ENCODE data around the gene SLC25A11. TPM values are rescaled to one million over a fixed set of nuclear protein-coding genes. Genes with fewer than 3 reads are reported as not detected.

SLC25A11 gene
- total RNA-seq, 1 donor, result 78.6 TPM

DNA sequence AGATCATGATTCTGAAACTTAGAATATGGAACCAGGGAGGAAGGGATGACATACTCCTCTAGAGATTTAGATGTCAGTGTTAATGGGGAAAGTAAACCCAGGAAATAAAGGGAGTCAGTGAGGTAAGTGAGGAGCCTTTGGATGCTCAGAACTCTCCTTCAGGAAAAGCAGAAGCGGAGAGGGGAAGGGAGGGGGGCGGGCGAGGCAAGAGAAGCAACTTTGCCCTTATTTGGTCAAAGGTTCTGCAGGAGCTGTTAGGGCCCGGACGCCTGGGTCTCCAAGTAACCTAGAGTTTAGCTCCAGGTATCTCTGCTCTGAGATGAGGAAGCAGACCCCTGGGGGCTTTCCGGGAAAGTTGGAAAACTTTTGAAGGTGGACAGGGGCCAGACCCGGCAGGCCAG lies 7.2 kb upstream of the SLC25A11 start:
- DNase-seq (ENCODE audit: low read depth in 2 of 3, low spot score in 2 of 3), result no peak

DNA sequence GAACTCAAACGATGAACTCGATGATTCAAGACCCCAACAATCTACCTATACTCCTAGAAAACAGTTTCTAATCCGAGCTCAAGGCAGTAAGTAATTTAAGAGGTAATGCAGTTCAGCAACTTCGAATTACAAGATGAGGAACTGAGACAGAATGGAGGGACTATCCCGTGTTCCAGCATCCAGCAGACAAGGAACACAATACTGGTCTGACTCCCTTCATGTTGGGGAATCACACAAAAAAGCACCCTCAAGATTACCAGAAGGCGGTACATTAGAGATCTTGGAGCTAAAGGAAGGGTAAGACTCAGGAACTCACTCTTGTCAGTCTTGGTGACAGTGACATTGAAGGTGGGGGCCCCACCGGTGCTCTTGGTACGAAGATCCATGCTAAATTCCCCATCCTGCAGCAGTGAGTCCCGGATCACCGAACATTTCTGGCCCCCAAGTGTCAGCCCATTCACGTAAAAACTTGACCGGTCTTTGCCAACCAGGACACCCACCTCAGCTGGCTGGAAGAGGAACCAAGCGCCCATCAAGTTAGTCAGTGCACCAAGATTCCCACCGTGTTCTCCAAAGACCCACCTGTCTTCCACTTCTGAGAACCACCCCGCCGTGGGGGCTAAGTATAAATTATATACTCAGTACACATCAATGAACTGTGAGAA lies 6.6 kb upstream of the SLC25A11 start:
- DNase-seq (ENCODE audit: low read depth in 2 of 3, low spot score in 2 of 3), result no peak

DNA sequence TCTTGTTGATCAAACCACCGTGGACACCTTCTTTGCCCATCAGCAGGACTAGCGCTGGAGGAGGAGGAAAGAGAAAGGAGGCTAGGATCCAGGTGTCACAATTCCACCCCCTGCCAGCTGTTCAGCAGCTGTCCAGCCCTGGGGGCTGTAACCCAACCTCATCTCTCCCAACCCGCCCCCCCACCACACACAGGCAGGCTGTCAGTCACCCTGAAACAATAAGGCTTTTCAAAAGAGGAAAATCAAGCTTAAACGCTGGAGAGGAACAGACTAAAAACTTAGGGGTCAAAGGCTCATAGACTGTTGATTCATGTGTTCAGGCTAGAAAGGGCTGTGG lies 6.1 kb upstream of the SLC25A11 start:
- no peak for DNase-seq (ENCODE audit: low read depth in 2 of 3, low spot score in 2 of 3)

DNA sequence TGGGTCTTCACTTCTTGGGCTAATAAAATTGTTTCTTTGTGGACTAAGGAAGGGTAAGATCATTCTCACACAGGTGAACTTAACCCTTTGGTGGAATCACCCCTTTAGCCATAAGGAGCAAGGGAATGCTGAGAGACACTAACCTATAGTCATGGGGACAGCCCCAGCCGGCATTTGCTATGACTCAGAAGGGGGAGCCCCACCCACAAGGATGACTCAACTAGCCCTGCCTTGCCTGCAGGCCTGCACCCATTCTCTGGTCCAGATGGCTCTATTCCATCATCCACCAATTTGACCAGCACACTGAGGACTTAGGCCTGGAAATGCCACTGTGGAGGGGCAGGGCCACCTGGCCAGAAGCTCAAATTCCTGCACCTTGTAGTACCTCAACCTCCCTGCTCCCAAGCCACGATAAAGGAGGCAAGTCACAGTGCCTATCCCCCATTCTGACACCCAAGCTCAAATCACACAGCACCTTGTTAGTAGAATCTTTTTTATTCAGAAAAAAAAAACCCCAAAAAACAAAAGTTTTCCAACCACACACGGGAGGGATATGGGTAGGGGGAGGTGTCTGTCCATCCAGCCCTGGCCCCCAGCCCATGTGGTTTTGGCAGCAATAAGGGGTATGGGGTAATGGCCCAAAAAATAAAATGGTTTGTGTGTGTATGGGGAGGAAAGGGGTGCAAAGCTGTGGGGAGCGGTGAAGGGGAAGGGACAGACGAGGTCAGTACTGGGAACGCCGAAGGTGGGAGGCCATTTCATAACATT lies 5.5 kb upstream of the SLC25A11 start:
- peak in 1 of 3 donors; percentile 54 for DNase-seq (ENCODE audit: low read depth in 2 of 3, low spot score in 2 of 3)

DNA sequence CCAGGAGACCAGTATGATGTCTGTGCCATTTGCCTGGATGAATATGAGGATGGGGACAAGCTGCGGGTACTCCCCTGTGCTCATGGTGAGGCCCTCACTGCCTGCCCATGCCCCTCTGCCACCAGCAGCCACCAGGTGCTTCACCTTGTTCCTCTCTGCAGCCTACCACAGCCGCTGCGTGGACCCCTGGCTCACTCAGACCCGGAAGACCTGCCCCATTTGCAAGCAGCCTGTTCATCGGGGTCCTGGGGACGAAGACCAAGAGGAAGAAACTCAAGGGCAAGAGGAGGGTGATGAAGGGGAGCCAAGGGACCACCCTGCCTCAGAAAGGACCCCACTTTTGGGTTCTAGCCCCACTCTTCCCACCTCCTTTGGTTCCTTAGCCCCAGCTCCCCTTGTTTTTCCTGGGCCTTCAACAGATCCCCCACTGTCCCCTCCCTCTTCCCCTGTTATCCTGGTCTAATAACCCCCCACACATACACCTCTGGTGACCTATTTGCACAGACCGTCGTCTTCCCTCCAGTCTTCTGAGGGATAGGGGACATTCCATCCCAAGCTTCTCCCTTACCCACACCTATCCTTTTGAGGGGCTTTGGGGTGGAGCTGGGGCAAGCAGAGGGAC lies 4.8 kb upstream of the SLC25A11 start:
- no peak for DNase-seq (ENCODE audit: low read depth in 2 of 3, low spot score in 2 of 3)

DNA sequence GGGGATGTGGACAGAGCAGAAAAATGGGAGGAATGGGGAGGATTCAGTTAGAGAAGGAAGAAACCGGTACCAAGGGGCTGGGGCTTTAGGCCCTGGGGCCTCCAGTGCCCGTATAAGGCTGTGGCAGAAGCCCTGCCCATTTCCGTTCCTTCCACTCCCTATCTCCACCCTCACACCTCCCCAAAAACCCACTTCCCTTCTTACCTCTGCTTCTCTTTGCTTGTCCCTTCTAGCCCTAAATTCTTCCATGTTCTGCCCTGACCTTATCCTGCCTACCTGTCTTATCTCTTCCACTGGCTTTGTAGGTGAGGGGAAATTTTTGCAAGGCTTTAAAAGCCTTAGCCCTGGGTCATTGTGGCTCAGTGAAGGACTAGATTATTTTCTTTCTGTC lies 4.3 kb upstream of the SLC25A11 start:
- peak in 2 of 3 donors; percentile 54 to 56 for DNase-seq (ENCODE audit: low read depth in 2 of 3, low spot score in 2 of 3)

DNA sequence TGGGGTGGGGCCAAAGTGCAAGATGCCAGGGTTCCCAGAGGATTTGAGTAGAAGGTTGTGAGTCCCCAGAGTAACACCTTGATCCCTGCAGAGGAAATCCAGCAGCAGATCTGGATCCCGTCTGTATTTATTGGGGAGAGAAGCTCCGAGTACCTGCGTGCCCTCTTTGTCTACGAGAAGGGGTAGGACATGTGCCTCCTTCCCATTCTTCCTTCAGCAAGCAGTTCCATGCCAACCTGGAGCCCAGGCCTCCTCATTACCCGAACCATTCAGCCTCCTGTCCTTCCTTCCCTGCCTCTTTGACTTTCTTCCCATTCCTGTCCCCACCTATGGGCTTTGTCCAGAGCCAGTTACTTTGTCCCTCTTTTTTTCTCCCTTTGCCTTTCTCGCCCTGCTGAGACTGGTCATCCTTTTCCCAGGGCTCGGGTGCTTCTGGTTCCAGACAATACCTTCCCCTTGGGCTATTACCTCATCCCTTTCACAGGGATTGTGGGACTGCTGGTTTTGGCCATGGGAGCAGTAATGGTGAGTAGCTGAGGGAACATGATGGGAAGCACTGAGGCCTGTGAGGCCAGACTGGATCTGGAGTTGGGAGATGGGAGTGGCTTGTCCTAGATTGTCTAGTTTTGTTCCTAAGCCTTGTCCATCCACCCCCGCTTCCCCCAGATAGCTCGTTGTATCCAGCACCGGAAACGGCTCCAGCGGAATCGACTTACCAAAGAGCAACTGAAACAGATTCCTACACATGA lies 3.1 kb upstream of the SLC25A11 start:
- no peak for DNase-seq (ENCODE audit: low read depth in 2 of 3, low spot score in 2 of 3)

DNA sequence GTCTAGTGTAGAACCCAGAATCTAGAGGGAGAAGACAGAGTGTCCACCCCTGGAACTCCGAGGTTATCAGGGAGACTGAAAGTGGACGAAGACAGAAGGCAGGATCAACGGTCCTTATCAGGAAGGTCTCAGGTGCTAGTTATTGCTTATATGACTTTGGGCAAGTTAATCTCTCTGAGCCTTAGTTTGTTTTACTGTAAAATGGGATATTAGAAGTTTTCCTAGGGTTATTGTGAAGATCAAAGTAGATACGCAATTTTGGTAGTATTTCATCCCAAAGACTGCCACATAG lies 1.4 kb upstream of the SLC25A11 start:
- DNase-seq (ENCODE audit: low read depth in 2 of 3, low spot score in 2 of 3), result no peak

DNA sequence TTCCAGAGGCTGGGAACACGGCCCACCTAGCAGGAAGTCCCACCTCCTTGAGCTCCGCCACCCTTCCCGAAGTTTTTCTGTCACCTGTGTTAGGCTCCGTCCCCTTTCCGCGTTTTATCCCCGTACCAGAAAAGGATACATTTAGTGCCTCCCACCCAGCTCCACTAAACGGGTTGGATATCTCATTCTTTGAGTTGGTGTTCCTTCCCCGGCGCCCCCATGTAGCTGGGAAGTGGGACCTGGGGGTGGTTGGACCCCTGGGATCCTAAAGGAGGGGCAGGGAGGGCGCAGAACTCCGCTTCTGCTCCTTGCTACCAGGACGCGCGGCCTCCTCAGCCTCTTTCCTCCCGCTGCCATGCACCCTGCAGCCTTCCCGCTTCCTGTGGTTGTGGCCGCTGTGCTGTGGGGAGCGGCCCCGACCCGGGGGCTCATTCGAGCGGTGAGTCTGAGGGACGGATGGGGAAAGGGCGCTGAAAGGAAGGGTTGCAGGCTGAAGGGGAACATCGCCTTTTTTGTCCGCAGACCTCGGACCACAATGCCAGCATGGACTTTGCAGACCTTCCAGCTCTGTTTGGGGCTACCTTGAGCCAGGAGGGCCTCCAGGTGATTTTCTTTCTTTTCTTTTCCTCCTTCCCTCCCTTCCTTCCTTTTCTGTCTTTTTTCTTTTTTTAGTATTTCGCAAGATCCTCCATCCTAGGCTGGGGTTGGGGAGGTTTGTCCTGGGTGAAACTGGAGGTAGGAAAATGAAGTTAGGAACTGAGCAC lies 891 bp upstream of the SLC25A11 start:
- DNase-seq (ENCODE audit: low read depth in 2 of 3, low spot score in 2 of 3), result peak in 1 of 3 donors; percentile 27

DNA sequence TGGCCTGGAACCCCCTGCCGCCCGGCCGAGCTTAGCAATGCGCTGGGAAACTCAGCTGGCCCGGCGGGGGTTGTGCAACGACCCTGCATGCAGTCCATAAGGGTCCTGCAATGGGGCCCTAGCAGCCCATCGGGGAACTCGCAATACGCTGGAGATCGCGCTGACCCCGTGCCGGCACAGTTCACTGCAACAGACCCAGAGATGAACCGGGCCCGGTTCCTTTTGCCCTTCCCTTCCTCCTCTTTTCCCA lies 375 bp downstream of the SLC25A11 start:
- no peak for DNase-seq (ENCODE audit: low read depth in 2 of 3, low spot score in 2 of 3)

DNA sequence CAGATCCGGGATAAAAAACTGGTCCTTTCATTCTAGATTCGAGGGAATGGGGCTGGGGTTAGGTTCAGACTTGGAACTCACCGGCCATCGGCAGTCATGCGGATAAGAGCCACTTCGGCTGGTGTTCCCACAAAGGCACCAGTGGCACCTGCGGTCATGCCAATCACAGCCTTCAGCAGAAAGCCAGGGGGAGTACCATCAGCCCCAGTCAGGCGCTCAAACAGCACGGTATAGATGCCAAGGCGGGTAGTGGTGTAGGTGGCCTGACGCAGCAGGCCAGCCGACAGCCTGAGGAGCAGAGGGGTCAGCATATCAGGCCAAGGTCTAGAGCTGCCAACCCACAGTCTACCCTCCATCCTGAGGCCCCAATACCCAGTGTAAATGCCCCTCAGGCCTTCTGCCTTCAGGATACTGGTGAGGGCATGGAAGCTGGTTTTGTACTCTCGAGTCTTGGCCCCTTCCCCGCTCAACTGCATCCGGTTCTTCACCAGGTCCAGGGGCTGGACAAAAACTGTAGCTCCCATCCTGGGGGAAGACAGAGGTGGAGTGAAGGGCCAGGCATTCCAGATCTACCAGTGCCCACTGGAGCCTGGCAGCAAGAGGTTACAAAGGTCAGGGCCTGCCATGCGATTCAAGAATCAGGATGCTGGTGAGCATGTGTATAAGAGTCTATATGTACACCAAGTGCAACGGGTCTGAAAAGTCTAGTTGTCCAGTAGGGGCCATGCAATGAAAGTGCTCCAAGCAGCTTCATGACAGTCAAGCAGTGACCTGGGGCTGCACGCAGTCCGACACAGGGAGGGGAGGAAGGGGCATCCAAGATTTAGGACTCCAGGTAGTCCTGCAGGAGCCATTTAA lies 929 bp downstream of the SLC25A11 start:
- DNase-seq (ENCODE audit: low read depth in 2 of 3, low spot score in 2 of 3), result no peak

DNA sequence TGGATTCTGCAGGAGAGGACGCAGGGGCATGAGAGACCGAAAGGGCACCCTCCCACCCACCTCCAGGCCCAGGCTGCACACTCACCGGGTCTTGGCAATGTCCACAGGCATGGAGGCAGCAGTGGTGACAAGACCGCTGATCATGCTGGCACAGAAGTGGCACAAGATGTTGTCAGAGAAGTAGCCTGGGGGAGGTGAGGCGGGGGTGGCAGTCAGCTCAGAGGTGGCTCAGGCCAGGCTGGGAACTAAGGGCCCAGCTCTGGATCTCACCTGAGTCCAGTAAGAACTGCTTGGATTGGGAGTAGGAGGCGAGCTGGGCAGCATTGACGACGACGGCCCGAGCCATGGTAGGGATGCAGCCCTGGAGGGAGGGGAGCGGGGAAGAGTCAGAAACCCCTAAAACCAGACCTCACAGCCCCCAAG lies 1.8 kb downstream of the SLC25A11 start:
- no peak for DNase-seq (ENCODE audit: low read depth in 2 of 3, low spot score in 2 of 3)

DNA sequence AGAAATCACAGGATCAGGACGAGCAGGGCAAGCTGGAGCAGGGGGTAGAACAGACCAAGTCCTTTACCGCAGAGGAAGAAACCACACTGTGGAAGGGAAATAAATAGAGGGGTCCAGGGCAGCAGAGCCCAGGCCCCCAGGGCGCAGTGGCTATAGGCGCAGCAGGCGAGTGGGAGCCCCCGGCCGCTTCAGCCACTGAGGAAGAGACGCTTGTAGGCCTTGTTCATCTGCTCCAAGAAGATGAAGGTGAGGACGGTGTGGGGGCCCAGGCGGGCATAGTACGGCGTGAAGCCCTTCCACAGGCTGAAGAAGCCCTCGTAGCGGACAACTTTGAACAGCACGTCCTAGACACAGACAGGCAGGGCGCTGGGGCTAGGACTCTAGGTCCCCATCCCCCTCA lies 2.3 kb downstream of the SLC25A11 start:
- no peak for DNase-seq (ENCODE audit: low read depth in 2 of 3, low spot score in 2 of 3)

DNA sequence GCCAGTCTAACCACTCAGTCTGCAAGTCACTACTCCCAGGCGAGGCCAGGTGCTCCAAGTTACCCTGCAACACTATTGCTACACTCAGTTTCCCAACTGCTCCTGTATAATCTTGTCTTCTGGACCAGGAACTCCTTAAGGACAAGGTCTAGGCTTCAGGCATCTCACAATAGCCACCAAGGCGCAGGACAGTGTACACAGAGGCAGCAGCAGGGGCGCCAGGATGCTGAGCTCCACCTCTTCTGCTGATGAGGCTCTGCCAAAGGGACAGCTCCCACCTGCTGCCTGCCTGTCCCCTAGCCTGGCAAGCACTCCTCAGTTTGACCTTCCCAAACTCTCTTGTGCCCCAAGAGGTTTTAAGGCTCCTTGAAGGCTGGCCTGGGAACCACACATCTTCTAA lies 3.4 kb downstream of the SLC25A11 start:
- no peak for DNase-seq (ENCODE audit: low read depth in 2 of 3, low spot score in 2 of 3)

DNA sequence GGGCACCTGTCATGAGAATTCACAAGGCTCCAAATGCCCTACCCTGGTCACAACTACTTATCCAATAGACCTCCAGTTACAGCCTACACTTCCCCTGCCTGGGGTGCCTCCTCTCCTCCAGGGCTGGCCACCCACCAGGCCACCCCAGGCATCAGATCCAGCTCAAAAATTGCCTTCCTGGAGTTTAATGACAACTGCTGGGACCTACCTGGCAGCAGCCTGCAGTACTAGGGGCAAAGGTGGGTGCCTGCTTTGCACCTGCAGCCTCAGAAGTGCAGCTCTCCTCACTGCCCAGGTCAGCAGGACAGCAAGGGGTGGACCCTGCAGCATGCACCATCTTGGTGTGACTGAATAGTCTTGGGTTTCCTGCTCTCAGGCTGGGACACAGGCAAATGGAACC lies 4.2 kb downstream of the SLC25A11 start:
- DNase-seq (ENCODE audit: low read depth in 2 of 3, low spot score in 2 of 3), result no peak

DNA sequence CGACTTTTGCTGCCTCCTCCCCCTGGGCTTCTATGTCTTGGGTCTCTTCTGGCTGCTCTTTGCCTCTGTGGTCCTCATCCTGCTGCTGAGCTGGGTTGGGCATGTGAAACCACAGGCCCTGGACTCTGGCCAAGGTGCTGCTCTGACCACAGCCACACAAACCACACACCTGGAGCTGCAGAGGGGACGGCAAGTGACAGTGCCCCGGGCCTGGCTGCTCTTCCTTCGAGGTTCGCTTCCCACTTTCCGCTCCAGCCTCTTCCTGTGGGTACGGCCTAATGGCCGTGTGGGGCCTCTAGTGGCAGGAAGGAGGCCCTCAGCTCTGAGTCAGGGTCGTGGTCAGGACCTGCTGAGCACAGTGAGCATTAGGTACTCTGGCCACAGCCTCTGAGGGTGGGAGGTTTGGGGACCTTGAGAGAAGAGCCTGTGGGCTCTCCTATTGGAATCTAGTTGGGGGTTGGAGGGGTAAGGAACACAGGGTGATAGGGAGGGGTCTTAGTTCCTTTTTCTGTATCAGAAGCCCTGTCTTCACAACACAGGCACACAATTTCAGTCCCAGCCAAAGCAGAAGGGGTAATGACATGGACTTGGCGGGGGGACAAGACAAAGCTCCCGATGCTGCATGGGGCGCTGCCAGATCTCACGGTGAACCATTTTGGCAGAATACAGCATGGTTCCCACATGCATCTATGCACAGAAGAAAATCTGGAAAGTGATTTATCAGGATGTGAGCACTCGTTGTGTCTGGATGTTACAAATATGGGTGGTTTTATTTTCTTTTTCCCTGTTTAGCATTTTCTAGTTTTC lies 5.5 kb downstream of the SLC25A11 start:
- peak in 2 of 3 donors; percentile 63 to 66 for DNase-seq (ENCODE audit: low read depth in 2 of 3, low spot score in 2 of 3)

DNA sequence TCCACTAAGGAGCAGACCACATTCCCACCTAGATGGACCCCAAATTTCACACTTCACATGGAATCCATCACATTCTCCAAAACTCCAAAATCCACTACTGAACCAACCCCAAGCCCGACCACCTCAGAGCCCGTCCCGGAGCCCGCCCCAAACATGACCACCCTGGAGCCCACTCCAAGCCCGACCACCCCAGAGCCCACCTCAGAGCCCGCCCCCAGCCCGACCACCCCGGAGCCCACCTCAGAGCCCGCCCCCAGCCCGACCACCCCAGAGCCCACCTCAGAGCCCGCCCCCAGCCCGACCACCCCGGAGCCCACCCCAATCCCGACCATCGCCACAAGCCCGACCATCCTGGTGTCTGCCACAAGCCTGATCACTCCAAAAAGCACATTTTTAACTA lies 6.2 kb downstream of the SLC25A11 start:
- DNase-seq (ENCODE audit: low read depth in 2 of 3, low spot score in 2 of 3), result no peak

DNA sequence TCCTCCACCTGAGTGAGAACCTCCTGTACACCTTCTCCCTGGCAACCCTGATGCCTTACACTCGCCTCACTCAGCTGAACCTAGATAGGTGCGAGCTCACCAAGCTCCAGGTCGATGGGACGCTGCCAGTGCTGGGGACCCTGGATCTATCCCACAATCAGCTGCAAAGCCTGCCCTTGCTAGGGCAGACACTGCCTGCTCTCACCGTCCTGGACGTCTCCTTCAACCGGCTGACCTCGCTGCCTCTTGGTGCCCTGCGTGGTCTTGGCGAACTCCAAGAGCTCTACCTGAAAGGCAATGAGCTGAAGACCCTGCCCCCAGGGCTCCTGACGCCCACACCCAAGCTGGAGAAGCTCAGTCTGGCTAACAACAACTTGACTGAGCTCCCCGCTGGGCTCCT lies 7.1 kb downstream of the SLC25A11 start:
- no peak for DNase-seq (ENCODE audit: low read depth in 2 of 3, low spot score in 2 of 3)

DNA sequence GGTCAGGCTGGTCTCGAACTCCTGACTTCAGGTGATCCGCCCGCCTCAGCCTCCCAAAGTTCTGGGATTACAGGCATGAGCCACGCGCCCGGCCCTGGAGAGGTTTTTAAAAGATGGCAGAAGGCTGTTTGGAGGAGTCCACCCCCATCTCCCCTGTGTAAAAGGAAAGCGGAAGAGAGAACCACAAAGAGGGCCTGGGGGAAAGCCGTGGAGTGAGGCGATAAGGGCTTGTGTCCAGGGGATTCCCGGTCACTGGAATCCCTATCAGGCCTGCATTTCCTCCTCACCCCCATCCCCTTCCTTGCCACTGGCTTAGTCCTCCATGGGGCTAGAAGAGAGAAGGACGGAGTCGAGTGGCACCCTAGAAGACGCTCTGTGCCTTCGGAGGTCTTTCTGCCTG lies 7.9 kb downstream of the SLC25A11 start, which contains the start of gene GP1BA:
Gene GP1BA (plus strand): TSS at position 315 of the 400 bp plus-strand sequence. CDS start 328 bp downstream, outside the sequence.
- DNase-seq (ENCODE audit: low read depth in 2 of 3, low spot score in 2 of 3), result peak in 2 of 3 donors; percentile 41 to 57
